Heart right ventricle (tissue), 16 donors: ENCODE results near the gene ADGB. TPM values are rescaled to one million over a fixed set of nuclear protein-coding genes. Genes with fewer than 3 reads are reported as not detected.

Experiments
- ATAC-seq, 8 donors: fragments of 200-7000 bp; cut with Tn5 transposase; one replicate each; pipeline ENCODE4 v1.9.1; 2020; ENCODE audit warnings: mild to moderate bottlenecking in 8 of 8, moderate library complexity in 8 of 8, moderate number of reproducible peaks in 1 of 8
- DNase-seq, 2 donors: peaks; one replicate each; pipeline ENCODE4 v3.0.0-alpha.2; 2020
- H3K27ac ChIP-seq, 10 donors: fragments of 200-600 bp; sonication (generic) in 2 of 10; one replicate each; pipeline versions ENCODE4 v1.5.0 to v1.8.0; 2020 to 2022; ENCODE audit warnings: mild to moderate bottlenecking in 3 of 10
- H3K27me3 ChIP-seq, 7 donors: fragments of 200-600 bp; one replicate each; pipeline ENCODE4 v1.8.0; 2021 to 2022; ENCODE audit warnings: mild to moderate bottlenecking in 2 of 7
- H3K36me3 ChIP-seq, 9 donors: fragments of 200-600 bp; sonication (generic) in 1 of 9; one replicate each; pipeline versions ENCODE4 v1.5.0 to v1.8.0; 2020 to 2022; ENCODE audit warnings: mild to moderate bottlenecking in 2 of 9
- H3K4me1 ChIP-seq, 9 donors: fragments of 200-600 bp; sonication (generic) in 1 of 9; one replicate each; pipeline versions ENCODE4 v1.5.0 to v1.8.0; 2020 to 2022; ENCODE audit warnings: mild to moderate bottlenecking in 4 of 9
- H3K4me3 ChIP-seq, 10 donors: fragments of 200-600 bp; sonication (generic) in 2 of 10; one replicate each; pipeline versions ENCODE4 v1.5.0 to v1.8.0; 2020 to 2022; ENCODE audit warnings: mild to moderate bottlenecking in 7 of 10, moderate library complexity in 2 of 10
- H3K9me3 ChIP-seq, 11 donors: fragments of 200-600 bp in 10 of 11; sonication (generic) in 2 of 11; one replicate each; pipeline versions ENCODE4 v1.5.0 to v1.8.0; 2013 to 2022; ENCODE audit warnings: mild to moderate bottlenecking in 2 of 11, control low read depth in 1 of 11, moderate library complexity in 1 of 11
- WGBS, 2 donors: extraction: QIAGEN DNeasy Blood & Tissue Kit; methylation state at CpG; one replicate each; pipeline ENCODE4 v1.1.7; 2013; ENCODE audit warnings: inconsistent platforms in 1 of 2; 5-methylcytosine and 5-hydroxymethylcytosine counted together
- intact Hi-C, 10 donors: fragments of 100-400 bp; cut with DNase I; formaldehyde crosslinking; loops; one replicate each; pipeline versions ENCODE4 v1.11.1 to v1.14.2; 2022
- polyA plus RNA-seq, 2 donors: library from polyadenylated mRNA; stranded (reverse); fragments of 200-250 nt; gene quantifications; one replicate each; pipeline ENCODE4 v1.2.3, GENCODE V29; 2013
- total RNA-seq, 10 donors: library from RNA; stranded (reverse); fragmentation: NEBNext Ultra II Directional in 3 of 10; extraction: Animal tissue kit (Norgen Biotek cat#: 25700) in 3 of 10; gene quantifications; one replicate each; pipeline versions ENCODE4 v1.2.1 to v1.2.4, GENCODE V29; 2021 to 2023
- TF ChIP-seq, protein P1 (sequence below), 9 donors: fragments of 200-600 bp; sonication (generic) in 2 of 9; IDR thresholded peaks; one replicate each; pipeline versions ENCODE4 v1.5.0 to v1.8.0; 2021 to 2022; ENCODE audit warnings: antibody characterized with exemption in 9 of 9, mild to moderate bottlenecking in 5 of 9, moderate library complexity in 1 of 9
- donor health status: Arrhythmogenic right ventricular cardiomyopathy.
- donor health status: ischemic (EF 13 %, LVEDD 7.1; RV severe dilation, severe dysfunction).
- donor health status: healthy with polysubstance abuse.
- donor health status: DM: no; HTN: yes; CAD: no.
- donor health status: DM: no; HTN: no; CAD: no.
- donor health status: ischemic (EF 25% LVEDD 6.9; RV normal size, moderate dysfunction).
- donor health status: ischemic (EF 25% LVEDD 5.7; RV mildly dilated, moderate dysfunction).
- donor health status: healthy.
- donor health status: DM: yes; HTN: yes; CAD: no.
- donor health status: Ischemic cardiomyopathy.
- donor health status: ischemic (EF 35%, LVEDD 5.7; RV mildly dilated, moderate dysfunction).
- donor health status: nonischemic (EF 11% LVEDD 7.7; RV severe dilation, severe dysfunction).
- donor health status: DM: yes; HTN: yes; CAD: no.
- donor health status: PGD.
- donor health status: ischemic (EF 29% LVEDD 5.4; RV normal size, mild dysfunction).
- donor health status: nonischemic (EF 23%, LVEDD 6.1; RV moderate dilation, normal function).

ADGB gene
- total and polyA plus RNA-seq, 12 donors: 3.7 TPM; not detected in 11

- intact Hi-C loops: no loop called here
- no peaks in the 10 kb centered on the region for H3K4me1 ChIP-seq
- WGBS, 2 donors: 97 to 100% methylated on average over 1 of the region's 1 CpG
Observed at GRCh38 chr6:146829792-146830565, 231.2 kb downstream of the ADGB start.

DNA sequence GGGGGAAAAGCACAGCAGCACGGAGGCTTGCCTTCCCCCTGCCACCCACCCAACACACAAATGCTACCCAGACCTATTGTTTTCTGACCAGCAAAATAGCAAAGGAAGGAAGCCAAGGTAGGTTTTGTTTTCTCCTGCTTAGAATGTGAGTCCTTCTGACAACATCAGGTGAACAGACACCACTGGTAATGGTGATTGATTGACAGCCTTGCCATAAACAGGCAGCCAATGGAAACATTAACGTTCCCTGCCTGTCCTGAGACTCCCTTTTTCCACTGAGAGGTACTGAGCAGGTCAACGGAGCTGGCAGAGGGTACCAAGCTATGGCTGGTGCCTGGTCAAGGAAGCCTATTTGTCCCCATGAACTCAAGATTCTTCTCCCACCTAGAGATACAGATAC, 234.4 kb downstream of the ADGB start:
- 72 to 77% methylated on average over 3 of the region's 3 CpGs for WGBS, 2 donors
- no peaks in the 10 kb centered on the region for H3K36me3 ChIP-seq
- no peak for ATAC-seq

More at GRCh38 chr6:146829792-146830565, 231.2 kb downstream of the ADGB start:
- H3K9me3 ChIP-seq: no peaks in the 10 kb centered on the region
- no peak overlapping the region for H3K27ac ChIP-seq
- ATAC-seq (no peak), DNase-seq (no peak)
- no peaks in the 10 kb centered on the region for H3K27me3 ChIP-seq
- TF ChIP-seq, protein P1, sequence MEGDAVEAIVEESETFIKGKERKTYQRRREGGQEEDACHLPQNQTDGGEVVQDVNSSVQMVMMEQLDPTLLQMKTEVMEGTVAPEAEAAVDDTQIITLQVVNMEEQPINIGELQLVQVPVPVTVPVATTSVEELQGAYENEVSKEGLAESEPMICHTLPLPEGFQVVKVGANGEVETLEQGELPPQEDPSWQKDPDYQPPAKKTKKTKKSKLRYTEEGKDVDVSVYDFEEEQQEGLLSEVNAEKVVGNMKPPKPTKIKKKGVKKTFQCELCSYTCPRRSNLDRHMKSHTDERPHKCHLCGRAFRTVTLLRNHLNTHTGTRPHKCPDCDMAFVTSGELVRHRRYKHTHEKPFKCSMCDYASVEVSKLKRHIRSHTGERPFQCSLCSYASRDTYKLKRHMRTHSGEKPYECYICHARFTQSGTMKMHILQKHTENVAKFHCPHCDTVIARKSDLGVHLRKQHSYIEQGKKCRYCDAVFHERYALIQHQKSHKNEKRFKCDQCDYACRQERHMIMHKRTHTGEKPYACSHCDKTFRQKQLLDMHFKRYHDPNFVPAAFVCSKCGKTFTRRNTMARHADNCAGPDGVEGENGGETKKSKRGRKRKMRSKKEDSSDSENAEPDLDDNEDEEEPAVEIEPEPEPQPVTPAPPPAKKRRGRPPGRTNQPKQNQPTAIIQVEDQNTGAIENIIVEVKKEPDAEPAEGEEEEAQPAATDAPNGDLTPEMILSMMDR (IDR thresholded peaks at IDR 0.05): no peak
- H3K36me3 ChIP-seq: no peaks in the 10 kb centered on the region
- no peak overlapping the region for H3K4me3 ChIP-seq

DNA sequence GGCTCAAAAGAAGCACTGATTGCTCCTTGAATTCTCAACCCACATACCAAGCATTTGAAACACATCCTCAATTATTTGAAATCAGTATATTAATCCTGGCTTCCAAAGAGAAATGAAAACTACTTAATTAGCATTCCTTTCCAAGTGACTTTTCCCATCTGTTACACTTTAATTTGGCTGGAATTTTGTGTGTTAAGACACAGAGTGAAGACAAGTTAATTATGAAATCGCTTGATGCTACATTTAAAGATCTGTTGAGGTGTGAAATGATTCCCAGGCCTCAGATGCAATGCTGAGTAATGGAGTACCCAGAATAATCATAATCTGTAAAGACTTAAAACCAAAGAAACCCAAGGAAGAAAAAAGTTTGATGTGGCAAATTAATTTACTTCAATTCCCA, 241.4 kb downstream of the ADGB start:
- TF ChIP-seq, protein P1 (IDR thresholded peaks at IDR 0.05): no peak
- Histone ChIP-seq H3K36me3 (no peaks in the 10 kb centered on the region), H3K4me1 (no peaks in the 10 kb centered on the region), H3K27me3 (no peaks in the 10 kb centered on the region), H3K9me3 (no peaks in the 10 kb centered on the region), H3K27ac (no peak overlapping the region), H3K4me3 (no peak overlapping the region)
- DNase-seq: no peak
- 55 to 60% methylated on average over 1 of the region's 1 CpG for WGBS, 2 donors
- intact Hi-C loops: no loop called here
- no peak for ATAC-seq

More for the DNA sequence above, 234.4 kb downstream of the ADGB start:
- H3K27ac ChIP-seq: no peak overlapping the region
- H3K4me1 ChIP-seq: no peaks in the 10 kb centered on the region
- TF ChIP-seq, protein P1 (IDR thresholded peaks at IDR 0.05): no peak
- no peak overlapping the region for H3K4me3 ChIP-seq
- intact Hi-C loops: no loop called here
- DNase-seq: no peak
- no peaks in the 10 kb centered on the region for H3K9me3 ChIP-seq
- H3K27me3 ChIP-seq: no peaks in the 10 kb centered on the region

- Histone ChIP-seq H3K9me3 (no peaks in the 10 kb centered on the region), H3K27ac (no peak overlapping the region), H3K4me1 (no peaks in the 10 kb centered on the region), H3K27me3 (no peaks in the 10 kb centered on the region), H3K4me3 (no peak overlapping the region), H3K36me3 (no peaks in the 10 kb centered on the region)
- 91 to 95% methylated on average over 3 of the region's 3 CpGs for WGBS, 2 donors
- TF ChIP-seq, protein P1 (IDR thresholded peaks at IDR 0.05): no peak
- intact Hi-C loops: no loop called here
- DNase-seq (no peak), ATAC-seq (no peak)
Observed at GRCh38 chr6:146840641-146841040, 241.9 kb downstream of the ADGB start.
